RWPE1 (cell line): ENCODE data around the gene USP7.

Experiments used
- CTCF ChIA-PET: fragments of 350-600 bp; sonication (Branson Sonifier 250); formaldehyde crosslinking; extraction: SDS; loops from one replicate; lab custom pipeline; 2021; lab: Yijun Ruan, JAX
- POLR2A ChIA-PET: fragments of 400-600 bp; formaldehyde crosslinking; extraction: SDS; loops from one replicate; lab custom pipeline; 2020; ENCODE audit warnings: antibody characterized with exemption; ENCODE audit not compliant: low non-redundant PET; lab: Yijun Ruan, JAX
- DNase-seq: peaks from one replicate; pipeline ENCODE4 v3.0.0; 2012; ENCODE audit warnings: low spot score
- H3K27ac ChIP-seq: fragments of 450-650 bp; 2 replicates; pipeline ENCODE4 v1.5.1; 2017
- TF ChIP-seq, protein P1 (sequence below): fragments of 450-650 bp; conservative IDR thresholded peaks from 2 replicates; pipeline ENCODE4 v1.5.1; 2017; ENCODE audit warnings: low read depth, mild to moderate bottlenecking

Gene USP7

DNA sequence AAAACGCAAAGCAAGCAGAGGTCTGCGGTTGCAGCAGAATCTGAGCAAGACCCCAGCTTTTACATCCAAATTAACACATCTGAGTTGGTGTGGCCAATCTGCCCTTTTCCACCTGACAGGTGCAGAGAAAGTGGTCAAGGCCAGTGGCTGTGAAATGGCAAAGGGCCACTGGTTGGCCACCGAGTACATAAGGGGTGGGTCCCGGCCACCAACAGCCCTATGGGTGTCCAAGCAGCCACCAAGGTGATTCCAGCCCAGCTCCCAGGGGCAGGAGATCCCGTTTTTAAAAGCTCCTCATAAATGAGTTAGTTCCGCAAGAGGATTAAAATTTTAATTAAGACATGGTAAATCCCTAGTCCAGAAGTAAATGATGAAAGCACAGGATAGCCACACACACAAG, 29.1 kb downstream of the USP7 start:
- ChIA-PET POLR2A (no interaction called here), CTCF (interaction anchor here (0.6 to 1.0 kb wide), 2 partner anchors 55 to 74 kb away, joined by 3 to 4 read pairs; no protein-coding TSS in a partner anchor)
- H3K27ac ChIP-seq: no peak overlapping the region

DNA sequence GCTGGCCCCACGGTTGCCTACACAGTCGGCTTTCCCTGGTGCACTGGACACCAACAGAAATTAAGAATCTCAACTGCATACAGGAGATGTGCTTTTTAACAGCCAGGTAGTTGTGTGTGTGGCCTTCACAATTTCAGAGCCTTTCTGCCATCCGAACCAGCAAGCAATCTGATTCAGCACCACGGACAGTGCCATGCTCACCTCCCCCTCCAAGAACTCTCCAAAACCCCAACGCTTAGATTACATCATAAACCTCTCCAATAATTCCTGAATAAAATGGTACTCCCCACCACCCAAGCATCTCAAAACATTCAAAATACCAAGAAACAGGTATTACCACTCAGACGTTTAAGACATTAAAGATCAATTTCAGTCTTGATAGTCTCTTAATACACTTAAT, 31.8 kb downstream of the USP7 start:
- TF ChIP-seq, protein P1, sequence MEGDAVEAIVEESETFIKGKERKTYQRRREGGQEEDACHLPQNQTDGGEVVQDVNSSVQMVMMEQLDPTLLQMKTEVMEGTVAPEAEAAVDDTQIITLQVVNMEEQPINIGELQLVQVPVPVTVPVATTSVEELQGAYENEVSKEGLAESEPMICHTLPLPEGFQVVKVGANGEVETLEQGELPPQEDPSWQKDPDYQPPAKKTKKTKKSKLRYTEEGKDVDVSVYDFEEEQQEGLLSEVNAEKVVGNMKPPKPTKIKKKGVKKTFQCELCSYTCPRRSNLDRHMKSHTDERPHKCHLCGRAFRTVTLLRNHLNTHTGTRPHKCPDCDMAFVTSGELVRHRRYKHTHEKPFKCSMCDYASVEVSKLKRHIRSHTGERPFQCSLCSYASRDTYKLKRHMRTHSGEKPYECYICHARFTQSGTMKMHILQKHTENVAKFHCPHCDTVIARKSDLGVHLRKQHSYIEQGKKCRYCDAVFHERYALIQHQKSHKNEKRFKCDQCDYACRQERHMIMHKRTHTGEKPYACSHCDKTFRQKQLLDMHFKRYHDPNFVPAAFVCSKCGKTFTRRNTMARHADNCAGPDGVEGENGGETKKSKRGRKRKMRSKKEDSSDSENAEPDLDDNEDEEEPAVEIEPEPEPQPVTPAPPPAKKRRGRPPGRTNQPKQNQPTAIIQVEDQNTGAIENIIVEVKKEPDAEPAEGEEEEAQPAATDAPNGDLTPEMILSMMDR: no peak
- CTCF ChIA-PET: no interaction called here
- DNase-seq: peak; percentile 38
- POLR2A ChIA-PET: no interaction called here
- no peak overlapping the region for H3K27ac ChIP-seq

More for the DNA sequence above, 29.1 kb downstream of the USP7 start:
- DNase-seq: no peak
- TF ChIP-seq, protein P1: no peak

DNA sequence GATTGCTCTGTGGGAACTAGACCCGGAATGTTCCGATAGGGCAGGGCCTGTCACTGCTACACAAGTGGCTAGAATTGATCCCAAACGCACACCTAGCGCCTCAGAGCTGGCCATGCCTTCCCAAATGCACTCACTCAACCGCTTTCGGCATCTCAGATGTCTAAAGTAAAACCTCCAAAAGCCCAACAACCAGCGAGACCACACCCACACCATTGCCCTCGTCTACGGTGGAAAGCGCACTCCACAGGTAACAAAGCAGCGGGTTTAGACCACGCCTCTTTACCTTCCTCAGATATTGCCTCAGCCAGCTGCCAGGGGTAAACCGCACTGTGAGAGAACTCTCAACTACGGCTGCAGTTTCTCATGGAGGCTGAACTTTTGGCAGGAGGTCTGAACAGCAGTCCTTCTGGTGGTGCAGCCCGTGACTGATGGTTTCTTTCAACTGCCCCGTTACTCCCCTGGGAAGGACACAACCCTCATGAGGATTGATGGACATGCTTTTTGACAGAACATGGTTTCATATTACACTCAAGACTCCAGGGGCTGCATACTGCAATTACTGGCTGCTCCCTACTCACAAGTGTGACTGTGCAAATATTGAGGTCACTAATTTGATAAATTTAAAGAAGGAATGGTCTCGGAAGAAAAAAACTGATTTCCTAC, 34.5 kb downstream of the USP7 start:
- CTCF ChIA-PET: no interaction called here
- no peak for DNase-seq
- TF ChIP-seq, protein P1: no peak
- no peak overlapping the region for H3K27ac ChIP-seq
- POLR2A ChIA-PET: no interaction called here

DNA sequence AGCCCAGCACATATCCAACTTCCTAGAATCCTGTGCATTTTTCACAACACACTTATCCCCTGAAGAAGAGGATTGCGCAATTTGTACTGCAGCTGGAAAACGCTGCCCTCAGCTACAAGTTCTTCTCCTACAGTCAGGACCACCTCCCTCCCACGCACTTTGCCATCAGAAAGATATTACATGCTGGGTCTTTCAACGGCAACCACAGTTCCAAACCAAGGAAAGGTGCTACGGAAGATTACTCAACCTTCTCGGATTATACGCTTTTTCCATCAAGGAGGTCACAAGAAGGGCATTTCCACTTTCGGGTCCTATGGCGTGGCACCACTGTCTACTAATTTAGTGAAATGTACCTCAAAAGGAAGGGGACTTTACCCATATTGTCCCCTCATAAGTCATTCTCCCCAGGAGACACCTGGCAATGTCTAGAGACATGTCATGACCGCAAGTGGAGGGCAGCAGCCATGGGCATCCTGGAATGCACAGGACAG, 35.2 kb downstream of the USP7 start:
- DNase-seq: no peak
- H3K27ac ChIP-seq: no peak overlapping the region
- ChIA-PET CTCF (no interaction called here), POLR2A (no interaction called here)
- TF ChIP-seq, protein P1: no peak

DNA sequence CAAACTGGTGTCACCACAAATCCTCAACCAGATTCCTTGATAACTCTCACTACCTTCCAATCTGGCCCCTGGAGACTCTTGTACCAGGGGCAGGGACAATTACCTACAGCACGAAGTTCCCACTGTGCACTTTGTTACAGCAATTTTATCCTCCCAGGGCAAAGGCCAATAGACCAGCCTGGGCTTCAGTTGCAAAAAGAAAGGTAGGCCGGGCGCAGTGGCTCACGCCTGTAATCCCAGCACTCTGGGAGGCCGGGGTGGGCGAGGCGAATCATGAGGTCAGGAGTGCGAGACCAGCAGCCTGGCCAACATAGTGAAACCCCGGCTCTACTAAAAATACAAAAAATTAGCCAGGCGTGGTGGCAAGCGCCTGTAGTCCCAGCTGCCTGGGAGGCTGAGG, 36.9 kb downstream of the USP7 start:
- ChIA-PET POLR2A (no interaction called here), CTCF (no interaction called here)
- TF ChIP-seq, protein P1: no peak
- no peak overlapping the region for H3K27ac ChIP-seq
- DNase-seq: no peak

DNA sequence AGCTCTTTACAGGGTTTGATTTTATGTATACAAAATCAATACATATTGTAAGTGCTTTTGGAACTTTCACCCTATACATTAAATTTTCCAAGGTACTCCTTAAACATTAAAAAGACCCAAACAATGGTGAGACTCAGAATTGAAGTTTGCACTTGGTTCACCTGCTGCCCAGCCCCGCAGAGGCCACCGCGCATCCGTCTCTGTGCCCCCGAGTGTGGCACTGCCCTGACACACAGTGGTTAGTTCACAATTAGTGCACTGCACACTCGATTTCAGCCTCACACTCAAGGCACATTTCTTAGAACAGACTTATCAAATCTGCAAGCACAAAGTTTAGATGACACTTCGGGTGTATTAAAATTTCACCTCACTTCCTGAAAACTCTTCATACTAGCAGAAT, 38.3 kb downstream of the USP7 start:
- ChIA-PET POLR2A (no interaction called here), CTCF (interaction anchor here (0.7 kb wide), 1 partner anchor 272 kb away, joined by 5 read pairs; no protein-coding TSS in a partner anchor)
- no peak overlapping the region for H3K27ac ChIP-seq
- TF ChIP-seq, protein P1: no peak
- DNase-seq: no peak
